ENCODE measurements around the gene SPSB1. TPM values are rescaled to one million over a fixed set of nuclear protein-coding genes. Genes with fewer than 3 reads are reported as not detected.

SPSB1 gene
- total RNA-seq, 2 experiments from 2014 or later: 8.2 to 9.0 TPM

DNA sequence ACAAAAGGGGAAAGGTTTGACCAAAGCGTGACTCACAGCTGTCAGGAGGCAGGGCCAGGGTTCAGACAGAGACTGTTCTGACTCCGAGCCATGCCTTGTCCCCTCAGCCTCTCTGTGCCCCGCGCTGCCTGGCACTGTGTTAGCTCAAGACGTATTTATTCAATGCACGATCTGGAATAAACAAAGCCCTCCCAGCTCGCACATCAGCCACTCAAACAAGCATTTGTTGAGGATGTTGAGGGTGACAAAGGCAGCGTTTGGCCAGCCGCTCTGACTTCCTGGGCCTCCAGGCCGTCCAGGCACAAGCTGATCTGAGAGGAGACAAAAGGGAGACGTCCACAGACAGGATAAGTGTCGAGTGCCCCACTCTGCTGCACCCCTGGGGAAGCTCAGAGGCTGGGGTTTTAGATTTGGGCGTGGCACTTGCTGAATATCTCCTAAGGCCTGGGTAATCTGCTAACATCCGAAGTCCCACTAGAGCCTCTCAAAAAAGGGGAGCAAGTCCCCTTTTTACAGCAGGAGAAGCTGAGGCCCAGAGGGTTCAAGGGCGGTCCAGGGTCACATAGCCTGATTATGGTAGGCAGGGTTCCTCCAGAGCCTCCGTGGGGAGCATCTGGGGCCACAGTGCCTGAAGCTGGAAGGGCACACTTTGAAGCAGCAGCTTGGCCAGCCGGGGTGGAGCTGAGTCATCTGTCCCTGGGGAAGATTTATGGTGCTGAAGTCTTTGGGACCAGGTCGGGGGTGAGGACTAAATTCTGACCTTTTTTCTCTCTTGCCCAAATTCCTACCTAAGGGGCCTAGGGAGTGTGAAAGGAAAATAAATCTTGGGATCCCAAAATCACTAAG lies 95.9 kb downstream of the SPSB1 start:
- peaks cover 38% of the 10 kb centered on the region for H3K27me3 Mint-ChIP-seq
- ATAC-seq: no peak
- peaks cover 11% of the 10 kb centered on the region for H3K4me1 Mint-ChIP-seq
- no peak overlapping the region for H3K4me3 Mint-ChIP-seq
- no peak overlapping the region for H3K27ac Mint-ChIP-seq
- CTCF ChIA-PET: interaction anchor here (0.9 to 1.1 kb wide), 3 partner anchors 16 to 102 kb away, joined by 3 read pairs; no protein-coding TSS in a partner anchor
- no peaks in the 10 kb centered on the region for H3K9me3 Mint-ChIP-seq (ENCODE audit: low read depth)
- no peaks in the 10 kb centered on the region for H3K36me3 Mint-ChIP-seq
- no peak for DNase-seq

DNA sequence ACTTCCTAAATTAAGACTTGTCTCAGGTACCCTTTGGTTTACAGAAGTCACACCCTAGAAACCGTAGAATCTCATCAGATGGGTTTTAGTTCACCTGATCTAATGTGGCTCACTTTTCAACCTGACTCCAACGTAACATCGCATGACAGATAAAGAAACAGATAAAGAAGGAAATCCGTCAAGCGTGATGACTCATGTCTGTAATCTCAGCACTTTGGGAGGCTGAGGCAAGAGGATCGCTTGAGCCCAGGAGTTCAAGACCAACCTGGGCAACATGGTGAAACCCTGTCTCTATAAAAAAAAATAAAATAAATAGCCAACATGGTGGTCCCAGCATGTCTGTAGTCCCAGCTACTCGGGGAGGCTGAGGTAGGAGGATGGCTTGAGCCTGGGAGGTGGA lies 97.3 kb downstream of the SPSB1 start:
- CTCF ChIA-PET: interaction anchor here (0.8 kb wide), 1 partner anchor 66 kb away, joined by 6 read pairs; no protein-coding TSS in a partner anchor
- Mint-ChIP-seq H3K36me3 (no peaks in the 10 kb centered on the region), H3K27ac (no peak overlapping the region), H3K27me3 (peaks cover 36% of the 10 kb centered on the region), H3K4me3 (no peak overlapping the region), H3K9me3 (ENCODE audit: low read depth) (no peaks in the 10 kb centered on the region), H3K4me1 (peaks cover 11% of the 10 kb centered on the region)
- DNase-seq (no peak), ATAC-seq (peak; percentile 27)

DNA sequence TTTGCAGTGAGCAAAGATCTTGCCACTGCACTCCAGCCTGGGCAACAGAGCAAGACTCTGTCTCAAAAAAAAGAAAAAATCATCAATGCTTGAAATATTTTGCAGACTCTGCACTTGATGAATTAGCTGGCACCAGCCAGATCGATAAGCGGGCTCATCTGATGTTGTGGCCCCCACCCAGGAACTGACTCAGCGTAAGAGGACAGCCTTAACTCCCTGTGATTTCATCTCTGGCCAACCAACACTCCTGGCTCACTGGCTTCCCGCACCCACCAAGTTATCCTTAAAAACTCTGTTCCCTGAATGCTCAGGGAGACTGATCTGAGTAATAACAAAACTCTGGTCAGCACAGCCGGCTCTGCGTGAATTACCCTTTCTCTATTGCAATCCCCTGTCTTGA lies 98.9 kb downstream of the SPSB1 start:
- H3K9me3 Mint-ChIP-seq (ENCODE audit: low read depth): no peaks in the 10 kb centered on the region
- DNase-seq (no peak), ATAC-seq (no peak)
- no peak overlapping the region for H3K4me3 Mint-ChIP-seq
- peaks cover 32% of the 10 kb centered on the region for H3K27me3 Mint-ChIP-seq
- H3K36me3 Mint-ChIP-seq: no peaks in the 10 kb centered on the region
- H3K4me1 Mint-ChIP-seq: peaks cover 7% of the 10 kb centered on the region
- no peak overlapping the region for H3K27ac Mint-ChIP-seq
- CTCF ChIA-PET: no interaction called here

DNA sequence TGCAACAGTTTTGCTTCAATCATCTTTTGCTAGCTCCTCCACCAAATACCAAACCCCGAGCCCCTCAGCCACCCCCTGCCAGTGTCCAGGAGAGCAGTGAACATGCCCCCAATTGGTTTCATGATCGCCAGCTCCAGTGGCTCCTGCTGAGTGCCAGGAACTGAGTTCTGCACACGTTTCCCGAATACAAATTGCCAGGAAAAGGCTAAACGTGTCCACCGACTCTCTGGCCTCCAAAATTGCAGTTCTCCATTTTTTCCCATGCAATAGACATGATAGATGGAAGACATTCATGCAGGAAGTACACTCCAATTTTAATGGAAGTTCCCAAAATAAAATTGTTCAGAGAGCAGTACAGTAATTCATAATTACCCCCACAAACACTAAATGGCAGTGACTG lies 101.3 kb downstream of the SPSB1 start:
- H3K36me3 Mint-ChIP-seq: no peaks in the 10 kb centered on the region
- ATAC-seq (no peak), DNase-seq (no peak)
- H3K27ac Mint-ChIP-seq: no peak overlapping the region
- H3K27me3 Mint-ChIP-seq: peaks cover 22% of the 10 kb centered on the region
- H3K4me1 Mint-ChIP-seq: peaks cover 7% of the 10 kb centered on the region
- CTCF ChIA-PET: interaction anchor here (0.8 kb wide), 1 partner anchor 9 kb away, joined by 3 read pairs; no protein-coding TSS in a partner anchor
- no peaks in the 10 kb centered on the region for H3K9me3 Mint-ChIP-seq (ENCODE audit: low read depth)
- no peak overlapping the region for H3K4me3 Mint-ChIP-seq

DNA sequence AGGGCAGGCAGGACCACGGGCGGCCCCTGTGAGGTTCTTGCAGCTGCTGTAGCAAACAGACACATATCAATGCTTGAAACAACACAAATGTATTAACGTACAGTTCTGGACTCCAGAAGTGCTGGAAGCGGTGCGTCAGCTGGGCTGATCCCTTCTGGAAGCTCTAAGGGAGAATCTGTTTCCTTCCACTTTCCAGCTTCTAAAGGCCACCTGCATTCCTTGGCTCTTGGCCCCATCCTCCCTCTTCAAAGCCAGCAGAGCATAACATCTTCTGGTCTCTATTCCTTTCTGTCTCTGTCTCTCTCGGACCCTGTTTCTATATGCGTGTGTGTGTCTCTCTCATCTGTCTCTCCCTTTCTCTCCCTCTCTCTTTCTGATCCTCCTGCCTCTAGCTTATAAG lies 102.3 kb downstream of the SPSB1 start:
- H3K36me3 Mint-ChIP-seq: no peaks in the 10 kb centered on the region
- H3K27ac Mint-ChIP-seq: no peak overlapping the region
- peaks cover 17% of the 10 kb centered on the region for H3K27me3 Mint-ChIP-seq
- CTCF ChIA-PET: interaction anchor here (1.0 kb wide), 1 partner anchor 96 kb away, joined by 3 read pairs; no protein-coding TSS in a partner anchor
- DNase-seq (no peak), ATAC-seq (no peak)
- no peaks in the 10 kb centered on the region for H3K9me3 Mint-ChIP-seq (ENCODE audit: low read depth)
- H3K4me1 Mint-ChIP-seq: peaks cover 2% of the 10 kb centered on the region
- H3K4me3 Mint-ChIP-seq: no peak overlapping the region

DNA sequence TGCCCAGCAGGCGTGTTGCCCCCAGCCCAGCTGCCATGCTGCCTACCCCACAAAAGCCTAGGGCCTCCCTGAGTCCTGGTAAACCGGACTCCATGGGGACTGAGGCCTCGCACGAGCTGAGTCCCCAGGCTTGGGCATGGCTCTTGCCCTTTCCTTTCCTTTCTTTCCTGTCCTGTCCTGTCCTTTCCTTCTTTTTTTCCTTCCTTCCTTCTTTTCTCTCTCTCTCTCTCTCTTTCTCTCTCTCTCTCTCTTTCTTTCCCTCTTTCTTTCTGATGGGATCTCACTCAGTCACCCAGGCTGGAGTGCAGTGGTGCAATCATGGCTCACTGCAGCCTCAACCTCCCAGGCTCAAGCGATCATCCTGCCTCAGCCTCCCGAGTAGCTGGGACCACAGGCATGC lies 104.4 kb downstream of the SPSB1 start:
- CTCF ChIA-PET: no interaction called here

DNA sequence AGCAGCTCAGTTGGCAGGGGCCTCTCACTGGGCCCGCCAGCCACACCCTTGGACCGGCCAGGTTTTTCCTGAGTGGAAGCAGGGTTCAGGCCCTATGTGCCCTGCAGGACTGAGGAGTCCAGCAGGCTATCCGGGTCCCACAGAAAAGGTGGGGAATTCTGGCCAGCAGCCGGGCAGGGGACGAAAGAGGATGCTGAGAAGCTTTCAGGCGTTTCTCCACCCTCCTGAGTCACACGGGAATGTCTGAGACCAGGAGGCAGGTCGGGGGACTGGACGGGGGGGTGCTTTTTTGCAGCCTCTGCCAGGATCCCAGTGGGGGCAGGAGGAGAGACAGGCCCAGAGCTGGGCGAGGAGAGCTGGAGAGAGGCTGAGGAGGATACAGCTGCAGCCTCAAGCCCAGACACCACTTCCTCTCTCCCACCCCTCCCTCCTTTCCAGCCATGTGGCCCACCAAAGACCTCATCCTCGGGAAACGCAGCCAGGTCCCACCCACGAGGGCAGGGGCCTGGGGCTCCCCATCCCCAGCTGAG lies 105.4 kb downstream of the SPSB1 start:
- peaks cover 7% of the 10 kb centered on the region for H3K27me3 Mint-ChIP-seq
- H3K4me1 Mint-ChIP-seq: peaks cover 7% of the 10 kb centered on the region
- no peak overlapping the region for H3K4me3 Mint-ChIP-seq
- CTCF ChIA-PET: interaction anchor here (1.0 kb wide), 1 partner anchor 15 kb away, joined by 3 read pairs; no protein-coding TSS in a partner anchor
- ATAC-seq (no peak), DNase-seq (no peak)
- no peaks in the 10 kb centered on the region for H3K36me3 Mint-ChIP-seq
- no peak overlapping the region for H3K27ac Mint-ChIP-seq
- H3K9me3 Mint-ChIP-seq (ENCODE audit: low read depth): no peaks in the 10 kb centered on the region

More for the DNA sequence above, 104.4 kb downstream of the SPSB1 start:
- Mint-ChIP-seq H3K27ac (no peak overlapping the region), H3K9me3 (ENCODE audit: low read depth) (no peaks in the 10 kb centered on the region), H3K27me3 (peaks cover 6% of the 10 kb centered on the region), H3K4me3 (no peak overlapping the region), H3K36me3 (no peaks in the 10 kb centered on the region), H3K4me1 (peaks cover 7% of the 10 kb centered on the region)
- no peak for DNase-seq
- ATAC-seq: no peak

DNA sequence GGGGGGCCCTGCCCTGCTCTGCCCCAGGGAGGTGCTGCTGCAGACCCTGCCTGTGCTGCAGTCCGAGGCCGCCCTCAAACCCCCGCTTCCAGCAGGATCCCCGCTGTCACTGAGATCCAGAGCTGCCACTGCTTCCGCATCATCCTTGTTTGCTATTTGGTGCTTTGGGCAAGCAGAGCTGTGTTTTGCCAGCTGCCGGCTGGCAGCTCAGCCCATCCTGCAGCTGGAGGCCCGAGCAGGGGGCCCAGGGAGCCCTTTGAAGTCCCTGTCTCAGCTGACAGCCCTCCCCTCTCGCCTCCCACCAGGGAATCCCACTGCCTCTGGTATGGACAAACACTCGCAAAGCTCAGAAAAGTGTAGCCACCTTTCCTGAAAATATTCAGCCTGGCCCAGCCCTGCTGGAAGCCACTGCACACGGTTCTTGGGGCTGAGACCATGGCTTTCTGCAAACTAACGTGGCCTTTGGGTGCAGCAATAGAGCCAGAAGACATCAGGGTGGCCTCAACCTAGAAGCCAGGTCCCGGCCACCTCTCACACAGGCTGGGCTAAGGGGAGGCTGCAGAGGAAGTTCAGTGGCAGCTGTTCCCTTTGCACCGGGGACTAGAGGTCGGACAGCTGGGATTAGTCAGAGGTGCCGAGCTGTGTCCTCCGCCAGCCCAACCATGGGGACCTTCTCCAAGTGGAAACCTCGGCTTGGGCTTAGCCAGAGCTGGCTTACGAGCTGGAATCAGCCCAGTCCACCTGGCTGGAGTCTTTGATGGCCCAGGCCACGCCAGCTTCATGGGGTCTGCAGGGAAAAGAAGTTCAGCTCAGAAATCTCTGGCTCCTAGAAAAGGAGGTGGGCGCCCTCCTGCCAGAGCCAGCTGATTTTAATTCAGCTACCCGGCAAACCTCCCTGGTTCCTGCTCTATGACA lies 107.1 kb downstream of the SPSB1 start:
- ATAC-seq: no peak
- Mint-ChIP-seq H3K4me1 (peaks cover 7% of the 10 kb centered on the region), H3K27me3 (peaks cover 9% of the 10 kb centered on the region), H3K4me3 (no peak overlapping the region), H3K36me3 (no peaks in the 10 kb centered on the region), H3K9me3 (ENCODE audit: low read depth) (no peaks in the 10 kb centered on the region), H3K27ac (no peak overlapping the region)
- CTCF ChIA-PET: interaction anchor here (0.8 to 2.6 kb wide), 6 partner anchors 9 to 133 kb away, joined by 3 to 11 read pairs (median 3); no protein-coding TSS in a partner anchor
- DNase-seq: no peak

DNA sequence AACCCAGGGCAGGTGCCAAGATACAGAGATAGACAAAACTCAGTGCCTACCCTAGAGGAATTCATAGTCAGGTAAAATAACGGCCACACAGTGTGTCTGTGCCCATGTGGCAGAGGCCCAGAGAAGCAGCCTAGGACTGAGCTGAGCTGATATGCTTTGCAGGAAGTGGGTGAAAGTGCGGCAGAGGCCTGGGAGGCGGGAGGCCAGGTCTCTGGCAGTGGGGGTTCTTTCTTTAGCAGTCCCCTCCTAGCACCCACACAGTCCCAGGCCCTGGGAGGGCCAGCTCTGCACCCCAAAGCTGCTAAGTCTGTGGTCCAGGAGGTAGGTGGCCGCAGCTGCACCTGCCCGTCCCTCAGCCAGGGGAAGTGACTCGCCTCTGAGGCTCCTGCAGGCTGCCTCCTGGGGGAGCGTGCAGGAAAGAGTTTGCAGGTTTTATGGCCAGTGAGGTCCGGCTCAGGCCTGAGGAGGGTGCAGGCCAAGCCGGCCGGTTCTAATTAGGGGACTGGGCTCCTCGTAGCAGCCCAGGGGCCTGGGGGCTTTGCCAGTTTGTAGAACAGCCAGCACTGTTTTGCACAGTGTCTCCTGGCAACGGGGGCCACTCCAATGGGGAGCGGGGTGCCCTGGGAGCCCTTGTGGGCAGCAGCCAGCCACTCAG lies 107.9 kb downstream of the SPSB1 start:
- ATAC-seq (peak; percentile 64), DNase-seq (peak; percentile 54)
- H3K4me3 Mint-ChIP-seq: no peak overlapping the region
- peaks cover 9% of the 10 kb centered on the region for H3K27me3 Mint-ChIP-seq
- H3K4me1 Mint-ChIP-seq: peaks cover 7% of the 10 kb centered on the region
- H3K27ac Mint-ChIP-seq: no peak overlapping the region
- H3K36me3 Mint-ChIP-seq: no peaks in the 10 kb centered on the region
- H3K9me3 Mint-ChIP-seq (ENCODE audit: low read depth): no peaks in the 10 kb centered on the region
- CTCF ChIA-PET: interaction anchor here (0.8 to 2.6 kb wide), 5 partner anchors 8 to 134 kb away, joined by 3 to 11 read pairs (median 3); no protein-coding TSS in a partner anchor

DNA sequence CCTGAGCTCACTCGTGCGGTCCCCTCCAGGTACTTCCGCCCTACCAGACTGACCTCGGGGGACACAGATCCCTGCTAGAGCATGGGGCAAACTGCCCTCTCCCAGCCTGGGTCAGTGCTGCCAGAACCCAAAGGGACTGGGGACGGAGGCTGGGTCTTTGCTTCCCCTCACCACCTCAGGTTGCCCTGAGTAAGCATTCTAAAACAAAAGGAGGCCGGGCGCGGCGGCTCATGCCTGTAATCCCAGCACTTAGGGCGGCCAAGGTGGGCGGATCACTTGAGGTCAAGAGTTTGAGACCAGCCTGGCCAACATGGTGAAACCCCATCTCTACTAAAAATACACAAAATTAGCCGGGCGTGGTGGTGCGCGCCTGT lies 108.4 kb downstream of the SPSB1 start:
- Mint-ChIP-seq H3K4me3 (no peak overlapping the region), H3K27ac (no peak overlapping the region), H3K9me3 (ENCODE audit: low read depth) (no peaks in the 10 kb centered on the region), H3K36me3 (no peaks in the 10 kb centered on the region), H3K4me1 (peaks cover 7% of the 10 kb centered on the region), H3K27me3 (peaks cover 9% of the 10 kb centered on the region)
- CTCF ChIA-PET: interaction anchor here (1.0 to 2.6 kb wide), 2 partner anchors 55 to 89 kb away, joined by 3 to 11 read pairs; no protein-coding TSS in a partner anchor
- DNase-seq (no peak), ATAC-seq (no peak)

DNA sequence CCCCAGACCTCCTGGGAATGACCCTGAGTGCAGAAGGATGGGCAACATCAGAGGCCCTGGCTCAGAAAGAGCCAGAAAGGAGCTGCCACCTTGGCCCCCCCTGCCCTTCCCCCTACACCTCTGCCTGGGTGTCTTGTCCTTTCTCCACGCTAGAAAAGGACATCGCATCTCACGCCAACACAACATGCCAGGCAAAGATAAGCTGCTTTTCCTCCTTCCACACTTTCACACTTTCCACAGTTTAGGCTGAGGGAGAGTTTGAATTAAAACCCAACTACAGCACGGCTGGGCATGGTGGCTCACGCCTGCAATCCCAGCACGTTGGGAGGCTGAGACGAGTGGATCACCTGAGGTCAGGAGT lies 109.5 kb downstream of the SPSB1 start:
- H3K27me3 Mint-ChIP-seq: peaks cover 12% of the 10 kb centered on the region
- DNase-seq (no peak), ATAC-seq (no peak)
- H3K27ac Mint-ChIP-seq: no peak overlapping the region
- peaks cover 7% of the 10 kb centered on the region for H3K4me1 Mint-ChIP-seq
- H3K4me3 Mint-ChIP-seq: no peak overlapping the region
- CTCF ChIA-PET: no interaction called here
- H3K36me3 Mint-ChIP-seq: no peaks in the 10 kb centered on the region
- H3K9me3 Mint-ChIP-seq (ENCODE audit: low read depth): no peaks in the 10 kb centered on the region

DNA sequence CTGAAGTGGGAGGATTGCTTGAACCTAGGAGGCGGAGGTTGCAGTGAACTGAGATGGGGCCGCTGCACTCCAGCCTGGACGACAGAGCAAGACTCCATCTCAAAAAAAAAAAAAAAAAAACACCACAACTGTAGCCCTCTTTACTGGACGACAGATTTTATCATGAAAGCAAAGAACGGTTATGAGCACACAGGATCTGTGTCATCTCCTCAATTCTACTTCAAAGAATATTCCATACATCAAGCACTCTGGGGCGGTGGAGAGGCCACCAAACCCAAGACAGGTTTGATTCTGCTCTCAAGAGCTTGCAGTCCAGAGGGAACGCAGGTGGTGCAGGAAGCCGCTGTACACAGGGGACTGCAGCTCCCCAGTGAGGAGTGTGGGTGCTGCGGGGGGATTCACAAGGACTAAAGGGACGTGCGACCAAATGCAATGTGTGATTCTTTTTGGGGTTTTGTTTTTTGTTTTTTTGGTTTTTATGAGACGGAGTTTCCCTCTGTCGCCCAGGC lies 110.1 kb downstream of the SPSB1 start:
- H3K4me3 Mint-ChIP-seq: no peak overlapping the region
- no peaks in the 10 kb centered on the region for H3K36me3 Mint-ChIP-seq
- DNase-seq: no peak
- H3K27ac Mint-ChIP-seq: no peak overlapping the region
- CTCF ChIA-PET: no interaction called here
- H3K27me3 Mint-ChIP-seq: peaks cover 12% of the 10 kb centered on the region
- H3K9me3 Mint-ChIP-seq (ENCODE audit: low read depth): no peaks in the 10 kb centered on the region
- ATAC-seq: no peak
- H3K4me1 Mint-ChIP-seq: peaks cover 7% of the 10 kb centered on the region

Data from activated CD8-positive, alpha-beta memory T cell treated with anti-CD3 and anti-CD28 coated beads, Interleukin-2, amount 10 ng/mL, durations not matched to agents 7 days and 5 days (primary cell).